GM12891 (cell line): ENCODE measurements around the gene ZDHHC19.

Experiments used
- DNase-seq: peaks from one replicate; pipeline ENCODE4 v3.0.0; 2011; ENCODE audit warnings: low spot score; ENCODE audit not compliant: insufficient read length
- FAIRE-seq: peaks from 2 replicates; lab custom pipeline; 2011; peaks lifted over from hg19 to GRCh38; lab: Jason Lieb, UNC
- PAX5 ChIP-seq: IDR thresholded peaks from 2 replicates; pipeline ENCODE4 v1.6.1; 2011; ENCODE audit warnings: low read length, moderate library complexity, mild to moderate bottlenecking; ENCODE audit not compliant: insufficient read depth, severe bottlenecking
- POLR2A ChIP-seq: IDR thresholded peaks from 2 replicates; pipeline ENCODE4 v1.6.1; 2011; ENCODE audit warnings: low read depth, low read length, control low read depth
- POLR2AphosphoS5 ChIP-seq: IDR thresholded peaks from 2 replicates; pipeline ENCODE4 v1.6.1; 2011; ENCODE audit warnings: low read depth, low read length, control low read depth
- POU2F2 ChIP-seq: IDR thresholded peaks from 2 replicates; pipeline ENCODE4 v1.6.1; 2011; ENCODE audit warnings: low read depth, mild to moderate bottlenecking, control low read depth, low read length, moderate library complexity
- SPI1 ChIP-seq: IDR thresholded peaks from 2 replicates; pipeline ENCODE4 v1.6.1; 2011; ENCODE audit warnings: low read depth, low read length, control low read depth
- TAF1 ChIP-seq: IDR thresholded peaks from 2 replicates; pipeline ENCODE4 v1.6.1; 2011; ENCODE audit warnings: low read depth, low read length, control low read depth

ZDHHC19 gene

GRCh38 chr3:196156160-196156559 lies 55.0 kb downstream of the ZDHHC19 start:
- DNase-seq (no peak), FAIRE-seq (no peak)
- TF ChIP-seq POLR2AphosphoS5 (no peak), TAF1 (no peak), SPI1 (no peak), POU2F2 (no peak), PAX5 (no peak), POLR2A (no peak)

- TF ChIP-seq TAF1 (no peak), POLR2A (no peak), SPI1 (no peak), POU2F2 (no peak), POLR2AphosphoS5 (no peak), PAX5 (no peak)
- FAIRE-seq (no peak), DNase-seq (no peak)
Observed at GRCh38 chr3:196150481-196150880, 60.7 kb downstream of the ZDHHC19 start.

- FAIRE-seq (peak; percentile 74), DNase-seq (no peak)
- TF ChIP-seq POU2F2 = no peak
- no peak for TF ChIP-seq TAF1
- TF ChIP-seq POLR2AphosphoS5 = no peak
Observed at GRCh38 chr3:196149831-196150301, 61.3 kb downstream of the ZDHHC19 start.

- TF ChIP-seq POLR2A (no peak), POU2F2 (no peak), TAF1 (no peak), SPI1 (no peak), PAX5 (no peak), POLR2AphosphoS5 (no peak)
- DNase-seq (no peak), FAIRE-seq (no peak)
Observed at GRCh38 chr3:196149375-196149774, 61.8 kb downstream of the ZDHHC19 start.
